Prostate gland (tissue), 2 donors: ENCODE measurements around the gene DNMT1.

Source experiments
- POLR2A ChIP-seq: fragments of 450-650 bp; IDR thresholded peaks from one replicate; pipeline ENCODE4 v1.6.1; 2016; ENCODE audit warnings: antibody characterized with exemption, mild to moderate bottlenecking
- POLR2AphosphoS5 ChIP-seq: sonication (generic); formaldehyde crosslinking; IDR thresholded peaks from one replicate; pipeline ENCODE4 v1.6.1; 2017; ENCODE audit warnings: antibody characterized with exemption
- TF ChIP-seq, protein P1 (sequence below), 4 experiments: fragments of 200-600 bp in 2 of 4; fragments of 450-650 bp in 2 of 4; sonication (generic) in 2 of 4; IDR thresholded peaks; 1 replicate in 3 of 4; 2 replicates in 1 of 4; pipeline ENCODE4 v1.5.1; 2016 to 2019; ENCODE audit warnings: antibody characterized with exemption in 4 of 4, mild to moderate bottlenecking in 2 of 4, moderate library complexity in 2 of 4

DNA sequence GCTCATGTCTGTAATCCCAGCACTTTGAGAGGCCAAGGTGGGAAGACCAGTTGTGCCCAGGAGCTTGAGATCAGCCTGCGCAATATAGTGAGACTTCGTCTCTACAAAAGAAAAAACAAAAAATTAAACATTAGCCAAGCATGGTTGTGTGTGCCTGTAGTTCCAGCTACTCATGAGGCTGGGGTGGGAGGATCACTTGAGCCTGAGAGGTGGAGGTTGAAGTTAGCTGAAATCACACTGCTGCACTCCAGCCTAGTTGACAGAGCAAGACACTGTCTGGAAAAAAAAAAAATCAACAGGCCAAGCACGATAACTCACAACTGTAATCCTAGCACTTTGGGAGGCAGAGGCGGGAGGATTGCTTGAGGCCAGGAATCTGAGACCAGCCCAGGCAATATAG is 40.2 kb upstream of the DNMT1 start:
- TF ChIP-seq, protein P1, sequence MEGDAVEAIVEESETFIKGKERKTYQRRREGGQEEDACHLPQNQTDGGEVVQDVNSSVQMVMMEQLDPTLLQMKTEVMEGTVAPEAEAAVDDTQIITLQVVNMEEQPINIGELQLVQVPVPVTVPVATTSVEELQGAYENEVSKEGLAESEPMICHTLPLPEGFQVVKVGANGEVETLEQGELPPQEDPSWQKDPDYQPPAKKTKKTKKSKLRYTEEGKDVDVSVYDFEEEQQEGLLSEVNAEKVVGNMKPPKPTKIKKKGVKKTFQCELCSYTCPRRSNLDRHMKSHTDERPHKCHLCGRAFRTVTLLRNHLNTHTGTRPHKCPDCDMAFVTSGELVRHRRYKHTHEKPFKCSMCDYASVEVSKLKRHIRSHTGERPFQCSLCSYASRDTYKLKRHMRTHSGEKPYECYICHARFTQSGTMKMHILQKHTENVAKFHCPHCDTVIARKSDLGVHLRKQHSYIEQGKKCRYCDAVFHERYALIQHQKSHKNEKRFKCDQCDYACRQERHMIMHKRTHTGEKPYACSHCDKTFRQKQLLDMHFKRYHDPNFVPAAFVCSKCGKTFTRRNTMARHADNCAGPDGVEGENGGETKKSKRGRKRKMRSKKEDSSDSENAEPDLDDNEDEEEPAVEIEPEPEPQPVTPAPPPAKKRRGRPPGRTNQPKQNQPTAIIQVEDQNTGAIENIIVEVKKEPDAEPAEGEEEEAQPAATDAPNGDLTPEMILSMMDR (IDR thresholded peaks at IDR 0.05) = no peak
- TF ChIP-seq POLR2A = no peak
- no peak for TF ChIP-seq POLR2AphosphoS5
